AG09309 (cell line): Measurements from ENCODE around the gene AADAT.
"Not testable (repeated sequence)": the region's sequence is repeated elsewhere in the genome, so short reads cannot be mapped to it uniquely, and the experiment has no call there.

Source experiments
- DNase-seq: peaks from one replicate; pipeline ENCODE4 v3.0.0-alpha.2; 2010; ENCODE audit warnings: low read depth
- H3K4me3 ChIP-seq: 2 replicates; pipeline ENCODE4 v1.5.1; 2011; ENCODE audit warnings: mild to moderate bottlenecking, low read depth, low read length, moderate library complexity; ENCODE audit not compliant: control insufficient read depth
- TF ChIP-seq, protein P1 (sequence below): IDR thresholded peaks from 2 replicates; pipeline ENCODE4 v1.5.1; 2011; ENCODE audit warnings: mild to moderate bottlenecking, low read depth, low read length, inconsistent platforms; ENCODE audit not compliant: insufficient read depth, control insufficient read depth; ENCODE audit errors: missing control alignments

AADAT gene

DNA sequence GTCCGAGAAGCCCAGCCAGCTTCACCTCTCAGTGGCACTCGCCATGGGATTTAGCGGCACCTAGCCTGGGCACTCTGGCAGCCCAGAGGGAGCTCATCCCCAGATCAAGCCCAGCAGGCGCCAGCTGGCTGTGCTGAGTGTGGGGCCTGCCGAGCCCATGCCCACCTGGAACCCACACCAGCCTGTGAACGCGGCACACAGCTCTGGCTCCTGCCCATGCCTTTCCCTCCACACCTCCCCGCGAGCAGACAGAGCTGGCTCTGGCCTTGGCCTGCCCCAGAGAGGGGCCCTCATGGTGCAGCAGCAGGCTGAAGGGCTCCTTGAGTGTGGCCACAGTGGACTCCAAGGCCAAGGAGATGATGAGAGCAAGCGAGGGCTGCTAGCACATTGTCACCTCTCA is 38.0 kb upstream of the AADAT start:
- DNase-seq = no peak
- TF ChIP-seq, protein P1, sequence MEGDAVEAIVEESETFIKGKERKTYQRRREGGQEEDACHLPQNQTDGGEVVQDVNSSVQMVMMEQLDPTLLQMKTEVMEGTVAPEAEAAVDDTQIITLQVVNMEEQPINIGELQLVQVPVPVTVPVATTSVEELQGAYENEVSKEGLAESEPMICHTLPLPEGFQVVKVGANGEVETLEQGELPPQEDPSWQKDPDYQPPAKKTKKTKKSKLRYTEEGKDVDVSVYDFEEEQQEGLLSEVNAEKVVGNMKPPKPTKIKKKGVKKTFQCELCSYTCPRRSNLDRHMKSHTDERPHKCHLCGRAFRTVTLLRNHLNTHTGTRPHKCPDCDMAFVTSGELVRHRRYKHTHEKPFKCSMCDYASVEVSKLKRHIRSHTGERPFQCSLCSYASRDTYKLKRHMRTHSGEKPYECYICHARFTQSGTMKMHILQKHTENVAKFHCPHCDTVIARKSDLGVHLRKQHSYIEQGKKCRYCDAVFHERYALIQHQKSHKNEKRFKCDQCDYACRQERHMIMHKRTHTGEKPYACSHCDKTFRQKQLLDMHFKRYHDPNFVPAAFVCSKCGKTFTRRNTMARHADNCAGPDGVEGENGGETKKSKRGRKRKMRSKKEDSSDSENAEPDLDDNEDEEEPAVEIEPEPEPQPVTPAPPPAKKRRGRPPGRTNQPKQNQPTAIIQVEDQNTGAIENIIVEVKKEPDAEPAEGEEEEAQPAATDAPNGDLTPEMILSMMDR = no peak
- no peak overlapping the region for H3K4me3 ChIP-seq

- no peak for DNase-seq
- H3K4me3 ChIP-seq = no peak overlapping the region
- TF ChIP-seq, protein P1 = no peak
Observed at GRCh38 chr4:170124406-170124805, 34.6 kb upstream of the AADAT start.

- no peak overlapping the region for H3K4me3 ChIP-seq
- TF ChIP-seq, protein P1 = no peak
- DNase-seq = no peak
Observed at GRCh38 chr4:170122252-170122651, 32.5 kb upstream of the AADAT start.

DNA sequence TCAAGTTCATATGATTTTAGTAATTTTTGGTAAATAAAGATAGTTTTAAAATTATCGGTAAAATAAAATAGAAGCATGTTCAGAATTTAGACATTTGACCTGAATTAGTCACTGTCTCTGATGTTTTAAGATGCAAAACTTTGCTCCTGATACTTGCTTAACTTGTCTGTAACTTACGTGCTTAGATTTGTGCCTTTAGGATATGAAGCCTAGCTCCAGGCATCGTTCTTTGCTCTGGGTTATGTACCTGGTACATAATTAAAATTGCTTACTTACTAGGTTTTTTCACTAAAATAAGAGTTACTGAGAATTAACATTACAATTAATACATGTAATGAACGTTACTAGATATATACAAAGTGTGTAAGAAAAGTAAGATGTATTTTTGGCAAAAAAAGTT is 24.9 kb upstream of the AADAT start:
- TF ChIP-seq, protein P1 = no peak
- H3K4me3 ChIP-seq = no peak overlapping the region
- DNase-seq = no peak

GRCh38 chr4:170114183-170114582 is 24.4 kb upstream of the AADAT start:
- DNase-seq, H3K4me3 ChIP-seq: not testable (repeated sequence)

DNA sequence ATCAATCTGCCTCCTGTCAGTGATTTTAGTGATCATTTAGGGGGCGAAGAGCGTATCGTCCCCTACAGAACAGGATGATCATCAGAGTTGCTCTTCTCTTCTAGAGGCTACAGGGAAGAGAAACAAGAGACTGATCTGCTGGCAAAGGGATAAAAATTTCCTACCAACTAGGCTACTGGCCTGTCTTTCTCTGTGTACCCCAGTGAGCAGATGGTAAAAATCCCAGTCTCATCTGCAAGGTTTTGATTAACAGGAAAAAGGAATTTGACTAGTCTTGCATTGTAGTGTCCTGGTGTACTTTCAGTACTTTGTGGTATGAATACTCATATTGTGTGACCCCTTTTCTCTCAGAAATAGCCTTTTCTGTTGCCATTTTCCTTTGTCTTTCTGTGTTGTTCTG is 21.8 kb upstream of the AADAT start:
- no peak for DNase-seq
- TF ChIP-seq, protein P1 = no peak
- no peak overlapping the region for H3K4me3 ChIP-seq

DNA sequence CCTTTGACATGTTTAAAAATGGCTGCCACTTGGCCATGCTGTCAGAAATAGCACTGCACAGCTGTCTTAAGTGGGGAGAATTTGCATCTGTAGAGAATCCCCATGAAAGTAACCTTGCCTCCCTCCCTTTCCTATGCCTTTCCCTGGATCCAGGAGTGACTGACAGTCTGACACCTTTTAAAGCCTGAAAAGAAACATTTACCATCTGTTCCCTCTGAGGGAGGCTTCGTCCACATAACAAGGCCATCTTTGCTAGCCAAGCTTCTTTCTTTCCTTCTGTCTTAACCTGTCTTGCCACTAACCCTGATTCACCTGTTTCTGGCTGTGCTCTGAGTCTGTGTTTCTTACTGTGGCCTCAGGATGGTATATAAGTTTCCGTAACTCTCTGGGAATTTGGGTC is 21.3 kb upstream of the AADAT start:
- DNase-seq = no peak
- no peak overlapping the region for H3K4me3 ChIP-seq
- TF ChIP-seq, protein P1 = no peak
